Ovary (tissue), 9 donors: ENCODE measurements around the gene EPHA2. TPM values are rescaled to one million over a fixed set of nuclear protein-coding genes. Genes with fewer than 3 reads are reported as not detected.

Experiments
- DNase-seq, 5 donors: peaks; one replicate each; pipeline ENCODE4 v3.0.0-alpha.2; 2019 to 2020
- H3K27ac ChIP-seq, 2 donors: fragments of 200-600 bp; one replicate each; pipeline versions ENCODE4 v1.5.1 to v1.8.0; 2019 to 2022
- H3K27me3 ChIP-seq: fragments of 200-600 bp; one replicate; pipeline ENCODE4 v1.8.0; 2022
- H3K36me3 ChIP-seq: fragments of 200-600 bp; sonication (generic); one replicate; pipeline ENCODE4 v1.5.1; 2019
- H3K4me1 ChIP-seq: one replicate; pipeline ENCODE4 v1.8.1; 2013; ENCODE audit warnings: mild to moderate bottlenecking, moderate library complexity; ENCODE audit not compliant: insufficient read depth
- H3K4me3 ChIP-seq: fragments of 200-600 bp; sonication (generic); one replicate; pipeline ENCODE4 v1.5.1; 2017
- H3K9me3 ChIP-seq, 2 donors: fragments of 200-600 bp in 1 of 2; sonication (generic) in 1 of 2; one replicate each; pipeline versions ENCODE4 v1.5.1 to v1.8.1; 2013 to 2019; ENCODE audit warnings: mild to moderate bottlenecking in 1 of 2, moderate library complexity in 1 of 2
- EP300 ChIP-seq: sonication (generic); formaldehyde crosslinking; IDR thresholded peaks from one replicate; pipeline ENCODE4 v1.6.1; 2017; ENCODE audit warnings: antibody characterized with exemption
- POLR2A ChIP-seq: fragments of 450-650 bp; IDR thresholded peaks from one replicate; pipeline ENCODE4 v1.6.1; 2017; ENCODE audit warnings: antibody characterized with exemption, mild to moderate bottlenecking, moderate library complexity
- WGBS, 3 donors: extraction: QIAGEN DNeasy Blood & Tissue Kit in 1 of 3; methylation state at CpG; one replicate each; pipeline versions ENCODE4 v1.1.5 to v1.1.7; 2013 to 2017; 5-methylcytosine and 5-hydroxymethylcytosine counted together
- intact Hi-C, 4 donors: fragments of 100-400 bp; cut with DNase I; formaldehyde crosslinking; loops; one replicate each; pipeline versions ENCODE4 v1.11.0 to v1.15.1; 2022 to 2023
- polyA plus RNA-seq, 2 donors: library from polyadenylated mRNA; stranded (reverse); fragments of 200-250 nt in 1 of 2; fragments of 350-450 nt in 1 of 2; fragmentation: Illumina TruSeq in 1 of 2; extraction: RNeasy Lipid Tissue Mini Kit (QIAGEN cat#74804) in 1 of 2; gene quantifications; one replicate each; pipeline ENCODE4 v1.2.3, GENCODE V29; 2013 to 2014
- total RNA-seq, 7 donors: library from RNA; depleted of rRNA in 2 of 7; stranded (reverse); fragments of >200 nt in 2 of 7; fragmentation: NEBNext Ultra II Directional in 3 of 7; extraction: Animal tissue kit (Norgen Biotek cat#: 25700) in 3 of 7; gene quantifications; one replicate each; pipeline versions ENCODE4 v1.1.0 to v1.2.4, GENCODE V29; 2016 to 2023
- TF ChIP-seq, protein P1 (sequence below), 3 donors: fragments of 450-650 bp in 2 of 3; fragments of 200-600 bp in 1 of 3; IDR thresholded peaks; one replicate each; pipeline versions ENCODE4 v1.5.1 to v1.8.0; 2016 to 2022; ENCODE audit warnings: antibody characterized with exemption in 3 of 3, mild to moderate bottlenecking in 1 of 3
- donor health status: DM: no; HTN: no; CAD: no; lungs with moderate emphysema.
- donor health status: DM: no; HTN: no; CAD: no.
- donor health status: Bipolar disorder and iron deficiency.
- donor health status: DM: yes; HTN: yes; CAD: no.
- donor health status: DM: no; HTN: no; CAD: no.
- donor health status: DM: yes; HTN: yes; CAD: no.

EPHA2 gene
- total and polyA plus RNA-seq, 9 donors: 3.8 to 40.7 (median 8.2) TPM

DNA sequence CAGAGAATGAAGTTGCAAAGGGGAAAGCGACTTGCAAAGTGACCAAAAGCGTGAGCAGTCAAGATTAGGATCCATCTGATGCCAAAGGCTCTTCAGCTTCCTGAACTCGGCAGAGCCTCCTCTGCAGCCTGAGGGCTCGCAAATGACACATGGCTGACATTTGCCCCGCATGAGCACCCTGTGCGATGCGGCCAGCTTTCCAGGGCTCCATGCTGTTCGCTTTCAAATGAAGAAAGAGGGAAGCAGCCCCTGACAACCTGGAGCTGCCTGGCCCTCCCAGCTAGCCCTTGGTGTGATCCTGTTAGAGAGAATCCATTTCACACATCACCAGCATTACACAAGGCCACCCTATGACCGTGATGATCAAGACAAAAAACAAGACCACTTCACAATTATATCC, 62.3 kb downstream of the EPHA2 start:
- H3K4me1 ChIP-seq: no peaks in the 10 kb centered on the region
- 80 to 90% (median 80%) methylated on average over 9 of the region's 9 CpGs for WGBS, 3 donors
- DNase-seq: no peak
- H3K36me3 ChIP-seq: no peaks in the 10 kb centered on the region
- H3K27me3 ChIP-seq: no peaks in the 10 kb centered on the region
- intact Hi-C loops: no loop called here
- no peaks in the 10 kb centered on the region for H3K9me3 ChIP-seq
- H3K4me3 ChIP-seq: no peak overlapping the region
- no peak overlapping the region for H3K27ac ChIP-seq
- no peak for TF ChIP-seq POLR2A
- no peak for TF ChIP-seq EP300

DNA sequence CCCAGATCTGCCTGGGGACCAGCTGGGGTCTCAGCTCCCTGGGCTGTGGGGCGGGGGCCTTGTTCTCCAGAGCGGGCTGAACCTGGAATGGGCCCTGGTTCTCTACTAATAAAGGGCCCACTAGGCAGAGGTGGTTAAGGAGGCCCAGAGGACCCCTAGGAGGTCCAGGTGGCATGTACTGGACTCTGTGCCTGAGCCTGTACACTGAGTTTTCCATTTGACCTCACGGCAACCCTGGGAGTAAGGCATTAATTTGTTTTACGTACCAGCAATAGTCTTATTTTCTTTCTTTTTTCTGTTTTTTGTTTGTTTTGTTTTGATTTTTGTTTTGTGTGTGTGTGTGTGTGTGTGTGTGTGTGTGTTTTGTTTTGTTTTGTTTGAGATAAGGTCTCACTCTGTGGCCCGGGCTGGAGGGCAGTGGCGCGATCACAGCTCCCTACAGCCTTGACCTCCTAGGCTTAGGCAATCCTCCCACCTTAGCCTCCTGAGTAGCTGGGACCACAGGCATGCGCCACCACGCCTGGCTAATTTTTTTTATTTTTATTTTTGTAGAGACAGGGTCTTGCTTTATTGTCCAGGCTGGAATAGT, 62.9 kb downstream of the EPHA2 start:
- no peak overlapping the region for H3K4me3 ChIP-seq
- TF ChIP-seq POLR2A: no peak
- no peak for TF ChIP-seq EP300
- TF ChIP-seq, protein P1, sequence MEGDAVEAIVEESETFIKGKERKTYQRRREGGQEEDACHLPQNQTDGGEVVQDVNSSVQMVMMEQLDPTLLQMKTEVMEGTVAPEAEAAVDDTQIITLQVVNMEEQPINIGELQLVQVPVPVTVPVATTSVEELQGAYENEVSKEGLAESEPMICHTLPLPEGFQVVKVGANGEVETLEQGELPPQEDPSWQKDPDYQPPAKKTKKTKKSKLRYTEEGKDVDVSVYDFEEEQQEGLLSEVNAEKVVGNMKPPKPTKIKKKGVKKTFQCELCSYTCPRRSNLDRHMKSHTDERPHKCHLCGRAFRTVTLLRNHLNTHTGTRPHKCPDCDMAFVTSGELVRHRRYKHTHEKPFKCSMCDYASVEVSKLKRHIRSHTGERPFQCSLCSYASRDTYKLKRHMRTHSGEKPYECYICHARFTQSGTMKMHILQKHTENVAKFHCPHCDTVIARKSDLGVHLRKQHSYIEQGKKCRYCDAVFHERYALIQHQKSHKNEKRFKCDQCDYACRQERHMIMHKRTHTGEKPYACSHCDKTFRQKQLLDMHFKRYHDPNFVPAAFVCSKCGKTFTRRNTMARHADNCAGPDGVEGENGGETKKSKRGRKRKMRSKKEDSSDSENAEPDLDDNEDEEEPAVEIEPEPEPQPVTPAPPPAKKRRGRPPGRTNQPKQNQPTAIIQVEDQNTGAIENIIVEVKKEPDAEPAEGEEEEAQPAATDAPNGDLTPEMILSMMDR (IDR thresholded peaks at IDR 0.05): no peak
- H3K4me1 ChIP-seq: no peaks in the 10 kb centered on the region
- intact Hi-C loops: no loop called here
- no peak overlapping the region for H3K27ac ChIP-seq
- H3K9me3 ChIP-seq: no peaks in the 10 kb centered on the region
- WGBS, 3 donors: 68 to 78% (median 74%) methylated on average over 9 of the region's 9 CpGs
- H3K36me3 ChIP-seq: no peaks in the 10 kb centered on the region
- no peak for DNase-seq
- H3K27me3 ChIP-seq: no peaks in the 10 kb centered on the region

DNA sequence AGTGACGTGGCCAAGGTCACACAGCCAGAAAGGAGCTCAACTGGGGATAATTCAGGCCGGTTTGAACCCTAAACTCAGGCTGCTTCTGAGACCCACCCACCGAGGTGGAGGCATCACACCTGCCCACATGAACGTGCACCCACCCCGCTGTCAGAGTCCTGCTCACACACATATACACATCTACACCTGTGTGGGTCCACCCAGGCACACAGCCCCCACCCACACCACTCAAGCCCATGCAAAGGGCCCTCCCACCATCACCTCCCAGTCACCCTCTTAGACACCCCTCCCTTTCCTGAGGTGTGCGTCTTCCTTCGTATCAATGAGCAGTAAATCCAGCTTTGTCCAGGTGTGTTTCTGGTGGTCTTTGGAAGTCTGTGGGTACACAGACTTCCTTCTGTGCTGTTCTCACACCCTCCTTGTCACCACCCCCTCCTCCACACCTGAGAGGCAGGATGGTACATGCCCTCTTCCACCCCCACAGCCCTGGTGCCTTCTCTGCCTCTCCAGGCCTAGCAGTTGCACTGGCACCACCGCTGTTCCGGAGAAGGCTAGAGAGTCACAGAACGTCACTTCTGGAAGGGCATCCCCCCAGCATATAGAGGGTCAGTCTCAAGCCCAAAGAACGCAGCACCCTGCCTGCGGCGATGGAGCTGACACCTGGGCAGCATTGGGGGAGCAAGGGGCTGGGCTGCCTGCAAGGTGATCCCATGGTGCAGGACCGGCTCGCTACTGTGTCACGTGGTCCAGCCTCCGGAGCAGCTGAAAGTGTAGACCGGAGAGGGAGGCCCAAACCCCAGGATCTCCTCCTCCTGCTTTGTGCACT, 63.6 kb downstream of the EPHA2 start:
- peak in 1 of 5 donors; percentile 27 for DNase-seq
- Histone ChIP-seq H3K4me1 (no peaks in the 10 kb centered on the region), H3K9me3 (no peaks in the 10 kb centered on the region), H3K27me3 (no peaks in the 10 kb centered on the region), H3K27ac (no peak overlapping the region), H3K4me3 (no peak overlapping the region), H3K36me3 (no peaks in the 10 kb centered on the region)
- TF ChIP-seq POLR2A (no peak), EP300 (no peak)
- TF ChIP-seq, protein P1 (IDR thresholded peaks at IDR 0.05): no peak
- 73 to 93% (median 83%) methylated on average over 18 of the region's 18 CpGs for WGBS, 3 donors
- intact Hi-C loops: no loop called here

DNA sequence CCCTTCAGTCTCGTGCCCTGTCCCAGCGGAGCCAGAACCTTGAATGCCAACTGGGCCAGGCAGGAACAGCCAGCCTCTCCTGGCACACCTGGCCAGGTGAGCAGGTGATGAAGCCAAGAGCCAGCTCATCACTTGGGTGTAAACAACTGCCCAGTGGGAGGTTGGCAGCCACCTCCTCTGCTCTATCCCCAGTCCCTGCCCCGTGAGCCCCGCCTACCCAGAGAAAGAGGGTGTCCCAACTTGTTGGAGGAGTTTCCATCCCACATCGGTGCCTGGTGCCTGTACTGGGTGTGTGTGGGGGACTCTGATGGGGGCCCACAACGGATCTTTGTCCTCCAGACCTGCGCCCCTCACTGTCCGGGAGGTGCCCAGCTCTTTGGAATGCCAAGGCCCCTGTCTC, 64.6 kb downstream of the EPHA2 start:
- DNase-seq: peak in 1 of 5 donors; percentile 13
- H3K27ac ChIP-seq: no peak overlapping the region
- H3K27me3 ChIP-seq: no peaks in the 10 kb centered on the region
- intact Hi-C loops: no loop called here
- no peaks in the 10 kb centered on the region for H3K4me1 ChIP-seq
- no peak overlapping the region for H3K4me3 ChIP-seq
- no peaks in the 10 kb centered on the region for H3K36me3 ChIP-seq
- 72 to 82% (median 76%) methylated on average over 7 to 8 of the region's 8 CpGs for WGBS, 3 donors
- no peaks in the 10 kb centered on the region for H3K9me3 ChIP-seq
- TF ChIP-seq EP300 (no peak), POLR2A (no peak)
- TF ChIP-seq, protein P1 (IDR thresholded peaks at IDR 0.05): no peak
